HG02642 (cell line): ENCODE results near the gene GPR4.

Experiments
- ATAC-seq: cut with Tn5 transposase; IDR thresholded peaks from one replicate; pipeline ENCODE4 v1.9.1; 2021; ENCODE audit warnings: mild to moderate bottlenecking; ENCODE audit not compliant: unreplicated experiment, poor library complexity

GPR4 gene

DNA sequence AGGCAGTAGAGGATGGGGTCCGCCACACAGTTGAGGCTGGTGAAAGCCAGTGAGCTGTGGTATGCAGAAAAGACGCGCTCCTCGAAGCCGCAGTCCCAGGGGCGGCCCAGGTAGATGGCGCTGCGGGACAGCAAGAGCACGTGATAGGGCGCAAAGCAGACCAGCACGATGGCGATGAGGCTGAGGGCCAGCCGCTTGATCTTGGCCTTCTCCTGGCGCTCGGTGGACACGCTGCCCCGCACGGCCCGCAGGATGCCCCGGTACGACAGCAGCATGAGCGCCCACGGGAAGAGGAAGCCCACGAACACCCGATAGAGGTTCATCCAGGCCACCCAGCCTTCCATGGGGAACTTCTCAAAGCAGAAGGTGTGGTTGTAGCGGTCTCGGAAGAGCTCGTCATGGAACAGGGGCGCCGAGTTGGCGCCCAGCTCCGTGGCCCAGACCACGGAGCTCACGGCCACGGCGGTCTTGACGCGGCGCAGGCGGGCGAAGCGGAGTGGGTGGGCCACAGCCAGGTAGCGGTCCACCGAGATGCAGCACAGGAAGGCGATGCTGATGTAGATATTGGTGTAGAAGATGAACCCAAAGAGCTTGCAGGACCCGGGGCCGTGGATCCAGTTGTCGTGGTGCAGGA lies 10.9 kb downstream of the GPR4 start:
- ATAC-seq = no peak

DNA sequence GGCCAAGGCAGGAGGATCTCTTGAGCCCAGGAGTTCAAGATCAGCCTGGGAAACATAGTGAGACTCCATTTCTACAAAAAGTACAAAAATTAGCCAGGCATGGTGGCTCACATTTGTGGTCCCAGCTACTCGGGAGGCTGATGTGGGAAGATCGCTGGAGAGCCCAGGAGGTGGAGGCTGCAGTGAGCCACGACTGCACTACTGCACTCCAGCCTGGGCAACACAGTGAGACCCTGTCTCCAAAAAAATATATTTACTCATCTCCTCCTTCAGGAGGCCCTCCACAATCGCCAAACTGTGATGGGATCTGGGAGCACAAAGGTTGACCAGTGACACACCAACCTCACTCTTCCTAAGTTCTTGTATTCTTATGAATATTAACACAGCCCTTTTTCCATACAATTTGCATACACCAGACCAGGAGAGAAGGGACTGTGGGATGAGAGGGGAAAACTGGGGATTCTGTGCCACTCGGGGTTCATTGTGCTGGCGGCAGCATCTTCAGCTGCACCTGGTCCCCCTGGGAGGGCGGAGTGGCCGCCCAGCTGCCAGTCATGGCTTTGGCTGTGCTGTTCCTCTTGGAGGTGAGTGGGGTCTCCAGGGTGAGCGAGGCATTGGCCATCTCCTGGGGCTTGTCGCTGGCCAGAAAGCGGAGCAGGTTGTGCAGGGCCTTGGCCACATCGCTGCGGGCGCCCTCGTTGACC lies 11.6 kb downstream of the GPR4 start:
- no peak for ATAC-seq

DNA sequence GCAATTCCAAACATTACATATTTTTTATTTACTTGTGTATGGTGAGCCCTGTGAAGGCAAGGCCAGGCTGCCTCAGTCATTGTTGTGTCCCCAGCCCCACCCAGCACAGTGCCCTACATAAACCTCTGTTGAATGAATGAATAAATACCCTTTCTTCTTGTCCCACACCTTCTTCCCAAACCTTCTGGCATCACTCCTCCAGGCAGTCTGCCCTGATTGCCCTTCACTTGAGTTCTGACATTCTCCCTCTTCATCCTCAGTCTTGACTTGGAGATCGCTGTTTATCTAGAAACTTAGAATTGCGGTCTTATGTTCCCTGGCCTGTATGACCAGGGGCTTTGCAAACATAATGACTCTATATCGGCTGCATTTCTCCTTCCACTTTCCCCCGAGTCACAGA lies 12.2 kb downstream of the GPR4 start:
- no peak for ATAC-seq

DNA sequence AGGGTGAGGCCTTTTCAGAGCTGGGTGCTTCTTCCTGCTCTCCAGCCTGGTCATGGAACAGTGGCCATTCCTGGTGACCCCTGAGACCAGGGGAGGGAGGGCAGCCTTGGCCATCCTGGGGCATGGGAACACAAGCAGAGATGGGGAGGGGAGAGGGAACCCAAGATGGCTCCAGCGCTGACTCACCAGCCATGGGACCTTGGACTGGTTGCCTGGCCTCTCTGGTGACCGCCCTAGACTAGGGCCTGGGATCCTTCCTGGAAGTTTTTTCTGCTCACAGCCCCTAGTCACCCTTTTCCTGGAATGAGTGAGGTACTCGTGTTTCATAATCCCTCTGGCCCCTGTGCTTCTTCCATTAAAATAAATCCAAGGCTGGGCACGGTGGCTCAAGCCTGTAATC lies 14.1 kb downstream of the GPR4 start:
- no peak for ATAC-seq

DNA sequence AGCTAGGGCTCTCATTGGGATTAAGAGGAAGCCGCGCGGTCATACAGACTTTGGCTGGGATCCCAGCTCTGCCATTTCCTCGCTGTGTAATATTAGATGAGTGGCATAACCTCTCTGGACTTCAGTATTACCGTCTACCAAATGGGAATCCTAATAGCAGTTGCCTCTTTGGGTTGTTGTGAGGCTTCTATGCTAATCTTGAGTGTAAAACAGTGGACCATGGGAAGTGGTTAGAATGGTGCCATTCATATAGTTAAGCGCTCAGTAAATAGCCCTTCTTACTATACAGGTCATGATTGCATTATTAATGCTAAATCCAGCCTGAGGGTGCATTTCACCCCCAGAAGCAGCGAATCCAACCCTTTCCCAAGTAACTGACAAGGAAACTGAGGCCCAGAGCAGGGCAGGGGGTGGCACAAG lies 16.8 kb downstream of the GPR4 start:
- ATAC-seq = no peak

DNA sequence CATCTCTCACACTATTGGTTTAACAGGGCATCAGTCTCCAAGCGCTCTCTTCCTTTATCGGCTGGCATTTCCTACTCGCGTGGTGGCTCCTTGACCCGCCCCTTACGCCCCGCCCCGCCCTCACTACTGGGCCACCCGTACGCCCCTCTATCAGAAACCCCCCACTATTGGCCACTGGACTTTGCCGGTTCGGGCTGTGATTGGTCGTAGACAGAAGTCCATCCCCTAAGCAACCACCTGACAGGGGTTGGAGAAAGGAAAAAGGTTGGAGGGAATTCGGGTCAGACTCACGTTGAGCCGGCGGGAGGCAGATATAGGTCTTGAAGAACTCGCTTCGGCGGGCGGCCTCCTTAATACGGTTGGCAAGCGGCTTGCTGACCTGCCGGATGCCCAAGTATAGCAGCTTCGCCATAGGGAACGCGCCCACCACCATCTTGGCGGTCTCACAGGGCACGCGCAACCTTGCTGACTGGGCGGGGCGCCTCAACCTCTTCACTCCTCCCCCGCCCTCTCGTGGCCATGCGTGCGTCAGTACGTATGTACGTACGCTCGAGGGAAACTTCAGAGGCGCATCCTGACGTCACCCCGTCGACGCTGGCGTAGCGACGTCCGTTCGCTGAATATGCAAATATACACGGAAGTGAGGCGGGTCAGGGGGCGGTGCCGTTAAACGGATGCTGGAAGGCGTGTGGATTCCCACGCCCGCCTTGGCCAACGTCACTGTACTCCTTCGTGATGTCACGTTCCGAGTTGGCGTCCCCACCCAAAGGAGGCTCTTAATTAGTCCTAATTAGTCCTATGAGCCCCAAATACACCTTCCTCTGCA lies 17.5 kb downstream of the GPR4 start, which contains the start of gene OPA3:
Gene OPA3, minus strand, starts transcription at position 471 of the 826 bp plus-strand sequence. Its CDS starts 38 bp downstream, at position 433.
- peak; percentile 90 for ATAC-seq

DNA sequence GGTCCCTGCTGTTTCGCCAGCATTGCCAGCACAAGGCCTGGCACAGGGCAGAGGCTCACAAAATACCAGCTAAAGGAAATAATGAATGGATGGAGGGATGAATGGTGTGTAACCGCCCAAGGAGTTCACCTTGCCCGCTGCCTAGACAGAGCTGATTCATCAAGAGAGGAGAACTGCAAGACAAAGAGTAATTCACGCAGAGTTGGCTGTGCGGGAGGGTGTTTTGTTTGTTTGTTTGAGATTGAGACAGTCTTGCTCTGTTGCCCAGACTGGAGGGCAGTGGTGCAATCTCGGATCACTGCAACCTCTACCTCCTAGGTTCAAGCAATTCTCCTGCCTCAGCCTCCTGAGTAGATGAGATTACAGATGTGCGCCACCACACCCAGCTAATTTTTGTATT lies 20.4 kb downstream of the GPR4 start:
- no peak for ATAC-seq

DNA sequence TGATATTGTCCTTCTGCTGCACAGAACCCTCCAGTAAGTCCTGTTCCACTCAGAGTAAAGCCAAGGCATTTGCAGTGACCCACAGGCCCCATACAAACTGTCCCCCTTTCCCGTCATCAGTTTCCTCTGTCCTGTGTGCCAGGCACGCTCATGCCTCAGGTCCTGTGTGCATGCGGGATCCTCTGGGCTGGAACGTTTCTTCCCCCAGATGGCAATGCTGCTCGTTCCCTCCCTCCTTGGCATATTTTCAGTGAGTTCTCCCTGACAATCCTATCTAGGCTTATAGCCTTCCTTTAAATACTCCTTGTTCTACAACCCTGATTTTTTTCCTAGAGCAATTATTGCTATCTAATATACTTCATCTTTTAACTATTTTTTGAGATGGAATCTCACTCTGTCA lies 23.2 kb downstream of the GPR4 start:
- ATAC-seq = no peak

DNA sequence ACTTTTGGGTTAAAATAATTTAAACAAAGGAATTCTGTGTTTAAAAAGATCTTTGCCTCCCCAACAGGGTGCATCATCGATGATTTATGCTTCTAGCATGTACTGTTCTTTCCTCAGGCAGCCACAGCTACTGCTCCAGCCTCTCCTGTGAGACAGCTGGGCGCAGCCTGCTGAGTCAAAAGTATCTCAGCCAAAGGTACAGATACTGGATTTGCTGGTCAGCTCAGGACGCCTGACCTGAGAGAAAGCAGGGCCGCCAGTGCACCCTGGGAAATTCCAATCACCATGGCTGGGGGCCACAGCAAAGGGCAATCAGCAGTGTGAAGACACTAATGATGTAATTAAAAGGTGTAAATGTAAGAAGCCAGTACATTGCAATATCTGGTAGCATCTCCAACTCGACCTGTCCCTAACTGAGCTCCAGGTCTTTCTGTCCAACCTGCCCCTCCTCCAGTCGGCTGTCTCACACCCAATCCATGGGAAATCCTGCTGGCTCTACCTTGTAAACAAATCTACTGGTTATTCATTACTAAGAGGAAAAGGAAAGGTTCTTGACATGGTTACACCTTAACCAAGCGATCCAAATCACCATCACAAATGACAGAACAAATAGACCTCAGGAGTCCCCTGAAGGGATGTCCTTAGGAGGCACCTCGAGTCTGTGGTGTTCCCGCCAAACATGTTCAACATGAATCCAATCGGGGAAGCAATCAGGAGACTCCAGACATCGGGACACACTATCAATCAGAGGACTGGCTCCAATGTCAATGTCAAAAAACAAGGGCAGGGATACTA lies 24.7 kb downstream of the GPR4 start:
- no peak for ATAC-seq

DNA sequence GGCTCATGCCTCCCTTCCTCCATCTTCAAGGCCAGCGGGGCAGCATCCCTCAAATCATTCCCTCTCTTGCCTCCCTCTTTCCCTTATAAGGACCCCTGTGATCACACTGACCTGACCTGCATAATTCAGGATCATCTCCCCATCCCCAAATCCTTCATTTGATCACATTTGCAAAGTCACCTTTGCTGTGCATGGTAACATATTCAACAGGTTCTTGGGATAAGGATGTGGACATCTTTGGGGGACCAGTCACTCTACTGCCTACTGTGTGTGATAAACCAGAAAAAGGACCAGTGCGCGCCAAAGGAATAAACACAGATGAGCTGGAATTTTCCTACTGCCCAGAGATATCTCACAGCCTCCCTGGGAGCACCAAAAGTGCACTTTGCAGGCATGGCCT lies 25.3 kb downstream of the GPR4 start:
- no peak for ATAC-seq

DNA sequence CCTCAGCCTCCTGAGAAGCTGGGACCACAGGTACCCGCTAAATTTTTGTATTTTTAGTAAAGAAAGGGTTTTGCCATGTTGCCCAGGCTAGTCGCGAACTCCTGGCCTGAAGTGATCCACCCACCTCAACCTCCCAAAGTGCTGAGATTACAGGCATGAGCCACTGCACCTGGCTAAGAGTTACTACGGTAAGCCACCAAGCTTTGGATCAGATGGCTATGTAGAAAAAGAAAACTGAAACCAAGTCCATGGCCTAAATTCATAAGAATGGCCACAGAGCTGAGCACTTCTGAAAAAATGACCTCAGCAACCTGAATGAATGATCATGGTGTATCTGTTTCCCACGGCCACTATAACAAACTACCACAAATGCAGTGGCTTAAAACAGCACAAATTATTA lies 26.8 kb downstream of the GPR4 start:
- no peak for ATAC-seq

DNA sequence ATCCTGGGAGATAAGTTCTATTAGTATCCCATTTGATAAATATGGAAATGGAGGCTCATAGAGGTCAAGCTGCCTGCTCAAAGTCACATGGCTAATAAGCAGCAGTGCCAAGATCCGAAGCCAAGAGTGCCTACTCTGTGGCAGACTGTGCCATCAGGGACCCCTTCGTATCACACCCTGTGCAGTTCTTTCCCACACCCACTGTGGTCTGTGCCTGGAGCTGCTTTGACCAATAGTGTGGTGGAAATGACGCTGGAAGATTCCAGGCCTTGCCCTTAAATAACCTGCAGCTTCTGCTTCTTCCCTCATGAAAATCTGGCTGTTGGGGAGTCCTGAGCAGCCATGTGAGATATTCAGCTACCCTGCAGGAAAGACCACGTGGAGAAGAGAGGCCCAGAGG lies 27.5 kb downstream of the GPR4 start:
- no peak for ATAC-seq

DNA sequence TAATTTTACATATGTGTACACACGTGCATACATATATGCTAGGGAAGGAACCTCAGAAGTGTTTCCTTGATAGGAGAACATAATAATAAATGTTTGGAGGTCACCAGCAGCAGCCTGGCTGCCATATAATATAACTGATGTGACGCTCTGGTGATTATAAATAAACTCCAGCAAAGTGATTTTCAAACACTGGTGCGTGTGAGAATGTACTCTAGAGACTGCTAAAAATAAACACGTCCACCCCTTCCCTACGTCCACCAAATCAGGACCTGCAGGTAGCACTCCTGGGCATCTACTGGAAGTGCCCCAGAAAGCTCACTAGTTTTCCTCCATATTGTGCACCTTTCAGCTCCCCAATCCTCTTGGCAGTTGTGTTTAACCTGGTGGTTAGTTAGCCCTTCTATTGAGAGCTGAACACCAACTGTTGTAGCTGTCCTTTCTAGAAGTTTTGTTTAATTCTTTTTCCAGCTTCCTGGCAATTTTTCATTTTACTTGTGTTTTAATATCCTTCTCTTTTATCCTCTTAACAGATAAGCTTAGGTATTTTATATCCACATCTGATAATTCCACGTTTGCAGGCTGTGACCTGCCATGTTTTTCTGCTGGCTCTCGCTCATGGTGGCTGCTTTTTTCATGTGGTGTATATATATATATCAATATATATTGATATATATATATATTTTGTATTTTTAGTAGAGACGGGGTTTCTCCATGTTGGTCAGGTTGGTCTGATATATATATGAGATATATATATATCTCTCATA lies 30.4 kb downstream of the GPR4 start:
- ATAC-seq = no peak

DNA sequence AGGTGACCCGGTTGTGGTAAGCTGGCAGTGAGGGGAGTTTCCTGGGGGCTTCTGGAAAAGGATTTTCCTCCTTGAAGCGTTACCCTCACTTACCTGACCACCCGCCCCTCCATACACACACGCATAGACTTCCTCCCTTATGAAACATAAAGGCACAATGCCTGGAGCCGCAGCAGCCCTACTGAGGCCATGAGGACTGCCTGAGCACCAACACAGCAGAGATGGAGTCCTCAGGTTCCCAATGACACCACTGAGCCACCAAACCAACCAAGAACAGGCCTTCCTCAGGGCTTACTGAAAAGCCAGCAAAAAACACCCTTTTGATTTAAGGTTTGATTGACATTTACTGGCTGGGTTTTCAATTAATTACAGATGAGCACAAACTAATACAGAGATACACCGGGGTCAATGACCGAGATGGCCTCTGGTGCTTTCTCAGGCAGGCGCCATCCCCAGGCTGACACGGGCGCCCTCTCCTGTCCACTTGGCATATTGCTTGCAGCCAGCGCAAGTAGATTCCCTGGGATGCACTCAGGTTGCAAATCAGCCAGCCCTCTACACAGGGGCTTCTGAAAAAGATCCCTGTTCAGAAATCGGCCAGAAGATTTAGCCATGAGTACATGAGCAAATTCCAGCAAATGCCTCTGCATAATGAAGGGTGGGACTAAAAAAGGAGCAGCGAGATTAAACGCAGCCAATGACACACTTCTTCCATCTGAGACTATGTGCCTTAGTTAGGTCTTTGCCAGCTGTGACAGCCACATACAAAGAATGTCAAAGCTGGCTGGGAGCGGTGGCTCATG lies 32.2 kb downstream of the GPR4 start:
- no peak for ATAC-seq

DNA sequence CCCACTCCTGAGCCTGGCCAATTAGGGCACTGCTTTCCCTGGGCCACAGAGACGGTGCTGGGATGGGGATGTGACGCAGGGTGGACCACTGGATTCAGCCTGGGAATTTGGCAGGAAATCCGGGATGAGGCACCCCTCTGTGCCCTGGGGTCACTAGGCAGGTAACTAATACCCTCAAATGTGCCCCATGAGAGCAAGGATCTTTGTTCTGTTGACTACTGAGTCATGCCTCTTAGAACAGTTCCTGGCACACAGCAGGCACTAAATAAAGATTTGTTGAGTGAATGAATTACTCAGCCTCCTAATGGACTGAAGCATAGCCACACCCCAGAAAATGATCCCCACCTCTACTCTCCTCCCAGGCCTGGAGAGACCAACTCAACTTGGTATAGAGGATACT lies 33.3 kb downstream of the GPR4 start:
- ATAC-seq = no peak

DNA sequence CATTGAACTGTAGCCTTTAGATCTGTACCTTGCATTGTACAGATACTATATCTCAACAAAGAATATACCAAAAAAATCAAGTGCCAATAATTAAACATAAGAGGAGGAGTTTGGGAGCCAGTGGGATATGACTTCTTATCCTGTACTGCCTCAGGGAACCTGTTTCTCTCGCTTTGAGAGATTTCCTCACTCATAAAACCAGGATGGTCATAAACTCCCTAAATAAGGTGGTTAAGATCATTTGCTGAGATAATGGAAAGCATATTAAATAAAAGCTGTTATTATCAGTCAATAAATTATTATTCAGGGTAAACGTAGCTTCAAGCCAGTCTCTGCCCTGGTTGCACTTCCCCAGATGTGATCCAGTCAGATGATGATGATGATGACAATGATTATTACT lies 34.4 kb downstream of the GPR4 start:
- no peak for ATAC-seq

DNA sequence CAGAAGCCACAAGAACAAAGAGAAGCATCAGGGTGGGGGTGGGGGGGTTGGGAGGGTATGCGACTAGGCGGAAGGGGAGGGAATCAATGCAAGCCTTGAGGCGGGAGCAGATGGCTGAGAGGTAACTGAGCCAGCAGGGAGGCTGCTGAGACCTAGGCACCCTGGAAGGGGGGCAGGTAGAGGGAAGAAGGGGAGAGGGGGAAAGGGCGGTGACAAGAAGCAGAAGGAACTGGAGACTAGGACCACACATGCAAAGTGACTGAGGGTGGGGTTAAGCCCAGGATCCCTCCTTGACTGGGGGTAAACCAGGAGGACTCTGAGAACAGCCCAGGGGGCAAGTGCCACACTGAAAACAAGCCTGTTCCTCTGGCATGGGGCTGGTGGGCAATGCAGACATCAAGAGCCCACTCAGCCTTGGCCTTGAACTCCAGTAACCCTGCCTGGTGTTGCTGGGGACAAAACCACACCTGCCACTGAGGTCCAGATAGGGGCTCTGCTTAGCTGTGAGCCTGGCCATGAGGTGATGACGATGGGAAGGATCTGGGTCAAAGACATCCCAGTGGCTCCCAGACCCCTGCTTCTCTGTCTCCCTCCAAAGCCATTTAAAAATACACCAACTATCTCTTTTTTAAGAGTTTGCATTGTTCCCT lies 37.8 kb downstream of the GPR4 start:
- ATAC-seq = no peak

DNA sequence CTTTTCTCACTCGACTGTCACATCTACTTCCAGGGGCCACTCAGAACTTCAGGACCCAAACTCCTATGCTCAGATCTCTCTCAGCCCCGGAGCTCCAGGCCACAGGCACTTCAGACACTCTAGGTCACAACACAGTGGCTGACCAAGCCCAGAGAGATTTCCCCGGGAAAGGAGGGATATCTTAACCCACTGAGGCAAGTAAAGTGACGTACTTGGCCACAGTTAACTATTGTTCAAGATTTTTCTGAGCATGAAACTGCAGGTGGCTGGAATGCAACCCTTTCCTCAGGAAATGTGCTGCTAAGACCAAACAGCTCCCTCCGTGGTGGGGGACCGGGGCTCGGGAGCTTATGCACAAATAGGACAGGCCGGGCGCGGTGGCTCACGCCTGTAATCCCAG lies 41.3 kb downstream of the GPR4 start:
- no peak for ATAC-seq

DNA sequence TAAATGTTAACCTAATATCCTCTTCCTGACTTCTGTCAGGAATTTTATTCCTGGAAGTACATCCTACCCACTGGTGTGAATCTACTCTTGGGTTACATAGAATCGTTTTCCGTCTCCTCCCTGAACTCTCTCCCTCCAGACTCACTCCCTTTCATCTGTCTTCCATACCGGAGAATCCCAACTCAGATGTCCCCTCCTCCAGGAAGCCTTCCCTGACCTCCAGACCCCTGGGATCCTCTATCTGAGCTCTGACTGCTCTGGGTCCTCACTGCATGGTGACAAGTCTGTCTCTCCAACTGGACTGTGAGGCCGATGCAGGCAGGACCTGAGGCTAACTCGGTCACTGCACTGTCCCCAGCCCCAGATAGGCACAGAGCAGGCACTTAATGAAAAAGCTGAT lies 42.0 kb downstream of the GPR4 start:
- ATAC-seq = no peak
